Keratinocyte (primary cell): Measurements from ENCODE around the gene ENPP1.

ENCODE experiments used
- CTCF ChIP-seq, 3 experiments: IDR thresholded peaks in 1 of 3; conservative IDR thresholded peaks in 1 of 3; optimal IDR thresholded peaks in 1 of 3; 2 replicates in 2 of 3; 3 replicates in 1 of 3; pipeline versions ENCODE3 to v1.5.1; 2011; ENCODE audit warnings: low read length in 3 of 3, mild to moderate bottlenecking in 3 of 3, moderate library complexity in 2 of 3, control low read depth in 1 of 3, inconsistent platforms in 1 of 3; ENCODE audit not compliant: insufficient read depth in 2 of 3; ENCODE audit errors: extremely low read depth in 1 of 3
- EZH2 ChIP-seq: IDR thresholded peaks from one replicate; pipeline ENCODE4 v1.6.1; 2012; ENCODE audit warnings: inconsistent platforms, mild to moderate bottlenecking, low read length, moderate library complexity

DNA sequence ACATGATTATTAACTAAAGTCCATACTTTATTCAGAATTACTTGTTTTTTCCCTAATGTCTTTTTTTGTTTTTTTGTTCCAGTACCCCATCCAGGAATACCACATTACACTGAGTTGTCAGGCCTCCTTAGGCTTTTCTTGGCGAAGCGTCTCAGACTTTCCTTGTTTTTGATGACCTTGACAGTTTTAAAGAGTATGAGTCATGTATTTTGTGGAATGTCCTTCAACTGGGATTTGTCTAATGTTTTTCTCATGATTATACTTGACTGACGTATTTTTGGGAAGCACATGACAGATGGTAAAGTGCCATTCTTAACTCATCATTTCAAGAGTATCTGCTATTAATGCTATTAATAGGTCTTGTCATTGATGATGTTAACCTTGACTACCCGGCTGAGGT is 23.6 kb downstream of the ENPP1 start:
- TF ChIP-seq CTCF (optimal IDR thresholded peaks at IDR 0.05 in 1 of 3, IDR thresholded peaks at IDR 0.05 in 1 of 3, conservative IDR thresholded peaks at IDR 0.05 in 1 of 3; ENCODE audit: extremely low read depth in 1 of 3, insufficient read depth in 2 of 3, low read length in 3 of 3) (no peak), EZH2 (no peak)
